Calu3 (cell line): Measurements from ENCODE around the gene ZDHHC1. TPM values are rescaled to one million over a fixed set of nuclear protein-coding genes. Genes with fewer than 3 reads are reported as not detected.
A peak's percentile ranks its signal among the peaks of the same experiment; 100 is the strongest.

Experiments
- BruUV-seq: library from RNA; stranded (reverse); fragments of 400-500 nt; replicated peaks from 2 replicates; lab custom pipeline; 2021; lab: Mats Ljungman, UMichigan
- CTCF ChIA-PET: fragments of 300-600 bp; sonication (Branson Sonifier 250); formaldehyde crosslinking; loops from one replicate; lab custom pipeline; 2022; ENCODE audit warnings: antibody characterized with exemption; lab: Charles Lee
- DNase-seq: peaks from one replicate; pipeline ENCODE4 v3.0.0; 2022
- H3K27ac Mint-ChIP-seq: one replicate; pipeline ENCODE4 v1.8.0; 2022; ENCODE audit warnings: mixed read lengths; ENCODE audit not compliant: unreplicated experiment
- H3K27me3 Mint-ChIP-seq: one replicate; pipeline ENCODE4 v1.8.0; 2022; ENCODE audit warnings: mixed read lengths; ENCODE audit not compliant: unreplicated experiment
- H3K36me3 Mint-ChIP-seq: one replicate; pipeline ENCODE4 v1.8.0; 2022; ENCODE audit warnings: mild to moderate bottlenecking, moderate library complexity, mixed read lengths; ENCODE audit not compliant: insufficient read depth, unreplicated experiment
- H3K4me1 Mint-ChIP-seq: one replicate; pipeline ENCODE4 v1.8.0; 2022; ENCODE audit warnings: mild to moderate bottlenecking, low read depth, mixed read lengths; ENCODE audit not compliant: unreplicated experiment
- H3K4me3 Mint-ChIP-seq: one replicate; pipeline ENCODE4 v1.8.0; 2022; ENCODE audit warnings: mild to moderate bottlenecking, low read depth, moderate library complexity, mixed read lengths; ENCODE audit not compliant: unreplicated experiment
- H3K9me3 Mint-ChIP-seq: one replicate; pipeline ENCODE4 v1.8.0; 2022; ENCODE audit warnings: low read depth, mixed read lengths; ENCODE audit not compliant: unreplicated experiment
- CTCF ChIP-seq: fragments of 200-600 bp; IDR thresholded peaks from one replicate; pipeline ENCODE4 v1.8.0; 2022; ENCODE audit warnings: antibody characterized with exemption; ENCODE audit not compliant: unreplicated experiment
- intact Hi-C: fragments of 100-400 bp; cut with micrococcal nuclease; formaldehyde crosslinking; loops from one replicate; pipeline ENCODE4 v1.10.0; 2022; ENCODE audit not compliant: unreplicated experiment
- total RNA-seq: library from RNA; stranded (reverse); gene quantifications from 2 replicates; pipeline ENCODE4 v1.2.3, GENCODE V29; 2022

ZDHHC1 gene
- total RNA-seq, 1 experiment from 2014 or later: 22.6 TPM

- CTCF ChIA-PET: interaction anchor here (2.6 kb wide), 1 partner anchor 86 kb away, joined by 12 read pairs; no protein-coding TSS in a partner anchor
- DNase-seq: no peak
- no peak overlapping the region for H3K4me3 Mint-ChIP-seq
- no peak overlapping the region for H3K27ac Mint-ChIP-seq
- TF ChIP-seq CTCF: no peak
- no peaks in the 10 kb centered on the region for H3K27me3 Mint-ChIP-seq
- intact Hi-C loops: loop anchor here (5.0 kb wide), 1 partner anchor 71 kb away; the partner anchor contains the start of gene ZDHHC1
- no TSS peak for BruUV-seq
- peaks cover 25% of the 10 kb centered on the region for H3K4me1 Mint-ChIP-seq
- no peaks in the 10 kb centered on the region for H3K36me3 Mint-ChIP-seq
- H3K9me3 Mint-ChIP-seq: no peaks in the 10 kb centered on the region
These were observed 69.9 kb downstream of the ZDHHC1 start for GRCh38 chr16:67346341-67346740.

GRCh38 chr16:67345401-67345800 lies 70.9 kb downstream of the ZDHHC1 start:
- CTCF ChIA-PET: interaction anchor here (1.0 to 2.6 kb wide), 3 partner anchors 59 to 85 kb away, joined by 3 to 12 read pairs (median 4); no protein-coding TSS in a partner anchor
- no TSS peak for BruUV-seq

More at GRCh38 chr16:67345401-67345800, 70.9 kb downstream of the ZDHHC1 start:
- DNase-seq: no peak
- H3K4me3 Mint-ChIP-seq: no peak overlapping the region
- peaks cover 25% of the 10 kb centered on the region for H3K4me1 Mint-ChIP-seq
- H3K9me3 Mint-ChIP-seq: no peaks in the 10 kb centered on the region
- peak overlapping the region; percentile 10 for H3K27ac Mint-ChIP-seq
- intact Hi-C loops: loop anchor here (5.0 kb wide), 1 partner anchor 72 kb away; the partner anchor contains the start of gene ZDHHC1
- no peaks in the 10 kb centered on the region for H3K36me3 Mint-ChIP-seq
- TF ChIP-seq CTCF: no peak
- H3K27me3 Mint-ChIP-seq: no peaks in the 10 kb centered on the region

Other genes starting within 250 kb of the ZDHHC1 start
- 33.5 and 35.7 TPM in 2 replicates for gene NOL3, start 245.9 kb downstream of the ZDHHC1 start, total RNA-seq
- gene MATCAP1, start 232.5 kb downstream of the ZDHHC1 start, total RNA-seq: 33.1 and 36.5 TPM in 2 replicates
- 0.31 and 1.2 TPM in 2 replicates for gene EXOC3L1, start 226.3 kb downstream of the ZDHHC1 start, total RNA-seq
- 95.3 and 101 TPM in 2 replicates for gene E2F4, start 224.3 kb downstream of the ZDHHC1 start, total RNA-seq
- 31.9 and 43.2 TPM in 2 replicates for gene ELMO3, start 217.3 kb downstream of the ZDHHC1 start, total RNA-seq
- gene TMEM208, start 189.3 kb downstream of the ZDHHC1 start, total RNA-seq: 53.5 and 69.2 TPM in 2 replicates
- 37.2 and 37.9 TPM in 2 replicates for gene FHOD1, start 169.0 kb downstream of the ZDHHC1 start, total RNA-seq
- gene SLC9A5, start 167.5 kb downstream of the ZDHHC1 start, total RNA-seq: 2.4 and 4.4 TPM in 2 replicates
- gene PLEKHG4, start 136.9 kb downstream of the ZDHHC1 start, total RNA-seq: 5.5 and 9.2 TPM in 2 replicates
- gene KCTD19, start 89.7 kb downstream of the ZDHHC1 start, total RNA-seq: 3.8 and 5.6 TPM in 2 replicates
- 7.1 and 9.2 TPM in 2 replicates for gene LRRC36, start 89.7 kb downstream of the ZDHHC1 start, total RNA-seq
- 8.5 and 8.8 TPM in 2 replicates for gene TPPP3, start 23.0 kb downstream of the ZDHHC1 start, total RNA-seq
- gene HSD11B2, start 14.6 kb upstream of the ZDHHC1 start, total RNA-seq: 10.2 and 10.8 TPM in 2 replicates
- 85.3 and 91.0 TPM in 2 replicates for gene ATP6V0D1, start 64.7 kb upstream of the ZDHHC1 start, total RNA-seq
- gene AGRP, start 67.1 kb upstream of the ZDHHC1 start, total RNA-seq: not detected in 2 replicates
- gene RIPOR1, start 112.4 kb upstream of the ZDHHC1 start, total RNA-seq: 59.0 and 71.6 TPM in 2 replicates
- 50.9 and 52.1 TPM in 2 replicates for gene CTCF, start 146.0 kb upstream of the ZDHHC1 start, total RNA-seq
- gene CARMIL2, start 228.7 kb upstream of the ZDHHC1 start, total RNA-seq: 4.4 and 4.9 TPM in 2 replicates
- gene ACD, start 243.8 kb upstream of the ZDHHC1 start, total RNA-seq: 44.0 and 49.9 TPM in 2 replicates
- 9.5 and 12.3 TPM in 2 replicates for gene PARD6A, start 244.5 kb upstream of the ZDHHC1 start, total RNA-seq